ENCODE measurements around the gene ARIH1. TPM values are rescaled to one million over a fixed set of nuclear protein-coding genes. Genes with fewer than 3 reads are reported as not detected.

Gene ARIH1
- total and polyA plus RNA-seq, 2 of the 4 experiments (the other 2 are of a cell fraction): 24.0 to 41.2 TPM

DNA sequence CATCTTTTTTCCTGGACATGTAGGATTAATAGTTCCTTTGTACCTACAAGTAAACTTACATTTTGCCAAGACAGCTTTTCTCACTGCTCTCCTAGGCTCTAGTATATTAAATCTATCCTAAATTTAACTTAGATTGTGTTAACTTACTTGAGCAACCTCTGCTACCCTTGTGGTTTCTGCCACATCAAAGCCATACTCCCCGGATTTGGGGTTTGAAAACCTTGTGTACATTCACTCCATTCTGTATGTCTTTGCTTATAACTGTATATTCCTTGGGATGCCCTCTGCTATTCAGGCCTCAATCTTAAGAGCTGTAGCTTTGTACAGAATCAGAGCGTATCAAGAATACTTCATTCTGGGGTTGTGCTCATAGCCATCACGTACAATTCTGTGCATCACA lies 60.4 kb downstream of the ARIH1 start:
- H3K27me3 ChIP-seq (ENCODE audit: control insufficient read depth, insufficient read depth, low read length): no peaks in the 10 kb centered on the region
- no peak for ATAC-seq (ENCODE audit: low read depth)
- no TSS peak for BruUV-seq (replicated peaks)
- no peaks in the 10 kb centered on the region for H3K4me1 ChIP-seq (ENCODE audit: control insufficient read depth, insufficient read depth, low read length)
- H3K18ac ChIP-seq (ENCODE audit: low read depth, low read length): no peak overlapping the region
- H3K4me3 ChIP-seq (ENCODE audit: insufficient read depth, low read depth, low read length): no peak overlapping the region
- peaks cover 45% of the 10 kb centered on the region for H4K20me1 ChIP-seq (ENCODE audit: insufficient read depth, low read length)
- no peak overlapping the region for H3K4me2 ChIP-seq (ENCODE audit: low read depth, low read length)
- no peak overlapping the region for H3K56ac ChIP-seq (ENCODE audit: extremely low read depth, insufficient read depth, low read length)
- no peak overlapping the region for H3K23ac ChIP-seq (ENCODE audit: low read depth, low read length)
- dilution Hi-C loops (cut with HindIII; ENCODE audit: low sequenced_read_pairs, unreplicated experiment) (no loop called here), in situ Hi-C loops (cut with MboI; ENCODE audit: low sequenced_read_pairs) (no loop called here), intact Hi-C loops (cut with micrococcal nuclease) (no loop called here)
- H3K4ac ChIP-seq (ENCODE audit: low read depth, low read length): no peak overlapping the region
- H3K79me1 ChIP-seq (ENCODE audit: low read depth in 1 of 2, low read length in 2 of 2): peaks cover 20 to 52% of the 10 kb centered on the region in 2 experiments
- no peaks in the 10 kb centered on the region for H3K36me3 ChIP-seq (ENCODE audit: control insufficient read depth, insufficient read depth, low read length)
- H3K9me3 ChIP-seq (ENCODE audit: control insufficient read depth, insufficient read depth, low read length): no peaks in the 10 kb centered on the region
- H2BK15ac ChIP-seq (ENCODE audit: low read depth, low read length): no peak overlapping the region
- no peak overlapping the region for H2AFZ ChIP-seq (replicated peaks; ENCODE audit: low read length, poor library complexity)
- H2BK5ac ChIP-seq (ENCODE audit: low read depth, low read length, poor library complexity, severe bottlenecking): no peak overlapping the region
- H2AK5ac ChIP-seq (ENCODE audit: low read depth, low read length): no peak overlapping the region
- no peak overlapping the region for H2AK9ac ChIP-seq (replicated peaks; ENCODE audit: low read depth, low read length, poor library complexity)
- H3K9ac ChIP-seq (ENCODE audit: low read depth, low read length): no peak overlapping the region
- no peak for DNase-seq
- no peak overlapping the region for H2BK120ac ChIP-seq (ENCODE audit: low read depth, low read length)
- no peak overlapping the region for H2BK20ac ChIP-seq (ENCODE audit: low read depth, low read length)
- no peak overlapping the region for H4K5ac ChIP-seq (ENCODE audit: low read depth, low read length)
- WGBS, 2 experiments (ENCODE audit: extremely low coverage in 2 of 2, insufficient read length in 1 of 2): no CpG with 5 or more reads among the region's 3 CpGs
- H4K8ac ChIP-seq (ENCODE audit: low read depth in 2 of 2, low read length in 2 of 2): no peak overlapping the region
- POLR2A ChIA-PET (ENCODE audit: unreplicated experiment): no interaction called here
- CTCF ChIA-PET: interaction anchor here (1.4 kb wide), 1 partner anchor 159 kb away, joined by 3 read pairs; the partner anchor contains the start of gene HEXA
- TF ChIP-seq NFE2L2 (IDR thresholded peaks at IDR 0.05; ENCODE audit: low read depth, low read length): no peak
- no peak for TF ChIP-seq CEBPB (IDR thresholded peaks at IDR 0.05; ENCODE audit: low read depth, low read length)
- no peak for TF ChIP-seq RFX5 (IDR thresholded peaks at IDR 0.05; ENCODE audit: low read depth, low read length)
- no peak for TF ChIP-seq FOS (IDR thresholded peaks at IDR 0.05; ENCODE audit: low read depth, low read length)
- no peak for TF ChIP-seq SMC3 (IDR thresholded peaks at IDR 0.05; ENCODE audit: low read depth, low read length)
- no peak for TF ChIP-seq USF2 (IDR thresholded peaks at IDR 0.05; ENCODE audit: low read depth, low read length)
- H4K91ac ChIP-seq (ENCODE audit: insufficient read depth, low read depth, low read length): no peak overlapping the region
- H3K14ac ChIP-seq (replicated peaks; ENCODE audit: low read depth, low read length): no peak overlapping the region
- H3K9me1 ChIP-seq (ENCODE audit: insufficient read depth, low read length): peaks cover 2% of the 10 kb centered on the region; the same call in 1 of the 2 replicates
- H3K27ac ChIP-seq (ENCODE audit: insufficient read depth, low read length): no peak overlapping the region

Data from IMR-90 (cell line).